Neural cell (in vitro differentiated cells): ENCODE data around the gene PPARGC1A.

Experiments used
- CTCF ChIP-seq: fragments of 450-650 bp; IDR thresholded peaks from 2 replicates; pipeline ENCODE4 v1.5.1; 2014; ENCODE audit warnings: antibody characterized with exemption, mild to moderate bottlenecking, moderate library complexity; ENCODE audit not compliant: poor library complexity, severe bottlenecking
- EP300 ChIP-seq: fragments of 450-650 bp; conservative IDR thresholded peaks from 2 replicates; pipeline ENCODE4 v1.6.1; 2014; ENCODE audit warnings: antibody characterized with exemption, mild to moderate bottlenecking, moderate library complexity; ENCODE audit not compliant: poor library complexity, severe bottlenecking
- EZH2 ChIP-seq: fragments of 200-600, 300-800 bp; shearing (Covaris generic), sonication (generic); IDR thresholded peaks from 2 replicates; pipeline ENCODE4 v1.6.1; 2014; ENCODE audit warnings: antibody characterized with exemption, low read length, borderline replicate concordance, mild to moderate bottlenecking; ENCODE audit not compliant: insufficient read depth, poor library complexity, severe bottlenecking

DNA sequence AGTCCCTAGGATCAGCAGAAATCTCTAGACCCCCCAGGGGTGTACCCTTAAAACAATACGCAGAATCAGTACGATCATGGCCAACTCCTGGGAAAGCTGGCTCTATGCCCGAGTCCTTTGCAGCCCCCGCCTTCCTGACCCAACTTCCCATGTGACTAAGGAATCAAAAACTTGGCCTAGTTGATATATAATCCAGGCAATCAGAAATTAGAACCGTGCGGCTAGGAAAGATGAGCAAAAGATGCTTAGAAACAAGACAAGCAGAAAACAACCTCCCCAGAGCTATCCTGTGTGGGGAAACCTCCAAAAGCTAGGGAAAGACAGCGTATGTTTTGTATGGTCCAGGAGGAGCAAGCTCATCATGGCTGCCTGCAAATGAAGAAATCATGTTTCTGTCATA lies 110.0 kb downstream of the PPARGC1A start:
- TF ChIP-seq EP300, result no peak
- TF ChIP-seq EZH2, result no peak
- no peak for TF ChIP-seq CTCF
